Left renal cortex interstitium (tissue), 4 donors: ENCODE data around the gene BRIP1. TPM values are rescaled to one million over a fixed set of nuclear protein-coding genes. Genes with fewer than 3 reads are reported as not detected.
"Not testable (repeated sequence)": the region's sequence is repeated elsewhere in the genome, so short reads cannot be mapped to it uniquely, and the experiment has no call there.

Experiments
- DNase-seq, 4 donors: peaks; one replicate each; pipeline ENCODE4 v3.0.0-alpha.2; 2013; ENCODE audit warnings: low read depth in 4 of 4, low spot score in 2 of 4, missing footprints in 1 of 4
- polyA plus RNA-seq, 4 donors: library from polyadenylated mRNA; unstranded; fragments of 120-200 nt; gene quantifications; one replicate each; pipeline ENCODE4 v1.2.1, GENCODE V29; 2013; ENCODE audit not compliant: insufficient read length in 4 of 4

The BRIP1 gene
- polyA plus RNA-seq, 4 donors = 8.4 to 11.8 (median 11.0) TPM

DNA sequence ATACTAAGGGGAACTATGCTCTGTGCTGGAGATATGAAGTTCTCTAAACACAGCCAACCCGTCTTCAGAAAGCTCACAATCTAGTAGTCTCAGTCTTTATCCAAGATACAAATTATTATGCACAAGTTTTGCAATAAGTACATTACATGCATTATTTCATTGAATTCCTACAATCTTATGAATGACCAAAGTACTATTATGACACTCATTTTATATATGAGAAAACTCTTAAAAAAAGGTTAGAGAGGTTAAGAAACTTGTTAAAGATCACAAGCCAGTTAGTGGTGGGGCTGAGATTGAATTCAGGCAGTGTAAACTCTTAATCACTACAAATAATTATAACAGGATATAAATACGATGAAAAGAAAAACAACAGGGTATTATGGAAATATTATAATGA lies 4.7 kb upstream of the BRIP1 start:
- DNase-seq = no peak

DNA sequence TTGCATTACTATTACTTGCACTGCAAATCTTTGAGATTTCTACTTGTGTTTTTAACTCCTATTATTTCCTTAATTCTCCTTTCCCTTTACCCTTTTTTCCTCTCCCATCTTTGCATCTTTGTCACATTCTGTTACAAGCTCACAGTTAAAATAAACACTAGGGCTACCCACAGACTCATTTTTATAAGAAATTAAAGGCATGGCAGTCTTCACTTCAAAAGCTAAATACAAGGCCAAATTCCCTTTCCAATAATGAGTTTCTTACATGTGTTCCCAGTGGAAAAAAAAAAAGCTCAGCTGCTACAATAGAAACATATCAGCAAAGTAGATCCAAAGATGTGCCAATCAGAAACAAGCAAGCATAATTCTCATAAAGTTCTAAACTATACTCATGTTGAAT lies 3.7 kb upstream of the BRIP1 start:
- DNase-seq = no peak

DNA sequence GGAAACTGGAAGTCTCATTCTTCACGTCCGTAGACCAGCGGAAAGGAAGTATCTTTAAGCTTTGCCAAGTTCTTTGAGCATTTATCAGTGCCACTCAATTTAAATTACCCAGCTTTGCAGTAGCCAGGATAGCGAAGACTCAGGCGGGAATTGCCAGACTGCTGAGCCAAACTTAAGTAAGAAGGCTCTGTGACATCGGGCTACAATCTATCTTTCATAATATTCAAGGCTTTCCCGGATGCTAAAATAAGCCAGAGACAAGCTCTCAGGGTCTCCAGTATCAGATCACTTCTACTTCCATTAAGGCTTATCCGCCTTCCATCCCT lies 436 bp upstream of the BRIP1 start:
- peak in 1 of 4 donors; percentile 83 for DNase-seq

DNA sequence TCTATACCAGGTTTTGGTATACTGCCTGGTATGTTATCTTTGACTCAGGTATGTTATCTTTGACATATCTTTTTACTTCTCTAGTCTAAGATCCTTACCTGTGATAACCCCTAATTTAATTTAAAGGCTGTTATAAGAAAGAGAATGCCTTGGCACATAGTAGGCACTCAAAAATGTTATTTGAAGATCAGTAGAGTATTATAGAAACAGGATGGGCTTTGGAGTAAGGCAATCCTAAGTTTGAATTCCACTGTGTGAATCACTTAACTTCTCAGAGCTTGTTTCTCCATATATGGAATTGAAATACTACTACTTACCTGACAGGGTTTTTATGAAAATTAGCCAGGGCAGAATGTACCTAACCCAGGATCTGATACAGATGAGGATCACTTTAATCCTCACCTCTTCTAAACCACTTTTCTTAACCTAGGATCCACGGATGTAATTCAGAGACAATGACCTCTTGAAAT lies 1.2 kb downstream of the BRIP1 start:
- DNase-seq = no peak

DNA sequence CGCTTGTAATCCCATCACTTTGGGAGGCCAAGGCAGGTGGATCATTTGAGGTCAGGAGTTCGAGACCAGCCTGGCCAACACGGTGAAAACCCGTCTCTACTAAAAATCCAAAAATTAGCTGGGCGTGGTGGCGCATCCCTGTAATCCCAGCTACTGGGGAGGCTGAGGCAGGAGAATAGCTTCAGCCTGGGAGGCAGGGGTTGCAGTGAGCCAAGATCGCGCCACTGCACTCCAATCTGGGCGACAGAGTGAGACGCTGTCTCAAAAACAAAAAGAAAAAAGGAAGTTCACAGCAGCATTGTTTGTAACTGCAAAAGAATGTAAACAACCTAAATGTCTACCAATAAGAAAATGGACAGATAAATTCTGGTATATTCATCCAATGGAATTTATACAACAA lies 2.9 kb downstream of the BRIP1 start:
- DNase-seq = not testable (repeated sequence)

DNA sequence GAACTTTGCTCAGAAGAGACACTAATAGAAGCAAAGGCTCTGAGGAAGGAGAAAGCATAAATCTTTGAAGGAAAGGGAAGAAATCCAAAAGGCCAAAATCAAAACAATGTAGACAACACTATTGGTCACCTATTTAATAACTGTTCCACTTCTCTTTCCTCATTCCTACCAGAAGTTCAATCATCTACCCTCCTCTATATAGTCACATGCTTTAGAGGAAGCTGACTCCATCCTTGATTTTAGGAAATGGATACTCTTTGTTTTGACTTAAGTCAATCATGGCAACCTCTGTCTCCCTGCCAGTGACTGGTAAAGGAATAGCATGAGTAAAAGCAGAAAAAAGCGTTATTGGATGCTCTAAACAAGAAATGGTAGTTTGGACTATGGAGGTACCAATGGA lies 7.3 kb downstream of the BRIP1 start:
- no peak for DNase-seq

DNA sequence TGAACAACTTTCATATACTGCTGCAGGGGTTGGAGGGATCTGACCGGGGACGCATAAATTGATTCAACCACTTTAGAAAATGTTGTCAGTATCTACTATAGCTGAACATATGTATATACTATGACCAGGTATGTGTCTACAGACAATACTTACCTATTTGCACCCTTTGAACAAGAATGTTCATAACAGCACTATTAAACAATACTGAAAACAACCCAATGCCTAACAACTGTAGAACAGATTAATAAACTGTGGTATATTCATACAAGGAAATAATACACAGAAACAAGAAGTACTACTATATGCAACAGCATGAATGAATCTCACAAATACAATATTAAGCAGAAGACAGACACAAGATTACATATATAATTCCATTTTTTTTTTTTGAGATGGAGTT lies 10.5 kb downstream of the BRIP1 start:
- DNase-seq = no peak

DNA sequence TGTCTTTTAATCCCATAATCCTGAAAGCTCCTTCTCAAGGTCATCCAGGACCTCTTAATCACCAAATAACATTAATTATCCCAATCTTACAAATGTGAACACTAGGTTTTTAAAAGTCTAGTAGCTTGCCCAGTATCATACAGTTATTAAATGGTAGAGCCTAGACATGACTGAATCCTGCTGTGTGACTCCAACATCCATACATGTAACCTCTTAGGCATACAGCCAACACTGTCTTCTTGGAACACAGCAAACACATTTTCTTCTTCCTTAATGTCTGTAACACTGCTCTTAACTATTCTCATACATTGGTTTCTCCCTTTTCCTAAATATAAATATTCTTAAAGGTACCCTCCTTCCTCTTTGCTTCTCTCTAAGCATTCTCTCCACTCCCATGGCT lies 13.7 kb downstream of the BRIP1 start:
- DNase-seq = no peak

DNA sequence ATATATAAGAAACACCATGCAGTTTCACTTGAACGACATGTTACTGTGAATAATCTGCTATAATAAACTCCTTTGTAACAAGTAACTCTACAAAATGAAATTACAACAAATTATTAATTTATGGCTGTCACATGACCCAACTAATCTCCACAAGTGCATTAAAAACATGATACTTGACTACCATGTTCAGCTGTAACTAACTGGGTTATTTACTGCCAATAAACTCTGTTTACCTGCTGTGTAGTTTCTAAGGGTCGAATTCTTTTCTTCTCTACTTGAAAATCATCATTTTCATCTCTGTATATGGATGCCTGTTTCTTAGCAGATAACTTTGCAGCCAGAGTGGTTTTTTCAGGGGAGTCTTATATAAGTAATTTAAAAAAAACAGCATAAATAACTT lies 14.4 kb downstream of the BRIP1 start:
- DNase-seq = no peak

DNA sequence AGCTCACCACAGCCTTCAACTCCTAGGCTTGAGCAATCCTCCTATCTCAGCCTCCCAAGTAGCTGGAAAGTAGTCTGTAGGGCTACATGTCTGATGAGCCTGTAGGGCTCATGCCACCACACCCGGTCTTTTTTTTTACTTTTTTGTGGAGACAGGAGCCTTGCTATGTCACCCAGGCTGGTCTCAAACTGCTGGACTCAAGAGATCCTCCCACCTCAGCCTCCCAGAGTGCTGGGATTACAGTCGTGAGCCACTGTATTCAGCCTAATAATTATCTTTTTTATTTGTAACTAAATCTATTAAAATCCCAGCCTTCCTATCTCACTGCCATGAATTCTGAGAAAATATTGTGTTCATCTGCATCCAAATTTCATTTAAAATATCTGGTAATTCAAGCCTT lies 15.1 kb downstream of the BRIP1 start:
- DNase-seq = no peak

DNA sequence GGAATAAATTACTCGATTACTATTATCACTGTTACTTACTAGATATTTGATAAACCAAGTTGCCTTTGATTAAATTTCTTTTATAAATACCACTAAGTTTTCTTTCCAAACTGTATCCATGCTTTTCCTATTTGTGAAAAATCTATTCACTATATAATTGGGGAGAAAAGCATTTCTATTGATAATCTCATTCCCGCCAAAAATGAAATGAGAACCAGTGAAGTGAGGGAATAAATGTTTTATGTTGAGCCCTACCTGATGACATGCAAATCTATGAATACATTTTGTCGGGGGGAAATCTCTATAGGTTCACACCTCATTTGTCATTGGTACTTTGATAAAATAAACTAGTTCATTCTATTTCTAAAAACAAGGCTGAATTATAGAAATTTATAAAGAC lies 15.7 kb downstream of the BRIP1 start:
- no peak for DNase-seq

DNA sequence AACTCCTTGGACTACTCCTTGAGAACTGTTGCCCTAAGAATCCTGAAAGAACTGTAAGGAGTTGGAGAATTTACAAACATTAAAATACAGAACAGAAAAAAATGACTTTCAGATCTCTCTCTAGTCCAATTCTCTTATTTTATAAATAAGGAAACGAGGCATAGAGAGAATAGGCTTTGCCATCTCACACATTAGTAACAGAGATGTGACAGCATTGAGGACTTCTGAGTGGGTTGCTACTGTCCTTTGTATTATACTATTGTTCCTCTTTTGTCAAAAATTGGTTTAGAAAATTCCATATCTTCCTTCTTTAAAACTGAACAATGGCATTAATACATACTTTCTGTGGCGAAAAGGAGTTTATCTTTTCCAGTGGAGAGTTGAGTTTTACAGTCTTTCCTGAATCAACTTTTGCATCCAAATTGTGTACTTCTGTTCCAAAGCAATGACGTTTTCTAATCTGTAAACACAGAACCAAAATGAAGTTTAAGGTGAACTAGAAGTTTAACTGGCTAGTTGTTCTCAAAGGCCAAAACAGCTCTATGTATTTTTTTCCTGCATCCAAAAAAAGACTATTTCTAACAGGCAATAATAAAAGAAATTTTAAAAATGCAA lies 16.5 kb downstream of the BRIP1 start:
- no peak for DNase-seq

DNA sequence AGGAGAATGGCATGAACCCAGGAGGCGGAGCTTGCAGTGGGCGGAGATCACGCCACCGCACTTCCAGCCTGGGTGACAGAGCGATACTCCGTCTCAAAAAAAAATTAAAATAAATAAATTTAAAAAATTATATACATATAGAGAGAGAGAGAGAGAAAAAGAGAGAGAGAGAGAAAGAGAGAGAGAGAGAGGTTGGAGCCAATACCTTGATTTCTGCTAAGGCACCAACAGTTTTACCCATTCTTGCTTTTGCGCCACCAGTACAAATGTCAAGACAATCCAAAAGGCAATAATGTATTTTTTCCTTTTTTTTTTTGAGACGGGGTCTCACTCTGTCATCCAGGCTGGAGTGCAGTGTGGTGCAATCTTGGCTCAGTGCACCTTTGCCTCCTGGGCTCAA lies 17.2 kb downstream of the BRIP1 start:
- DNase-seq = no peak

DNA sequence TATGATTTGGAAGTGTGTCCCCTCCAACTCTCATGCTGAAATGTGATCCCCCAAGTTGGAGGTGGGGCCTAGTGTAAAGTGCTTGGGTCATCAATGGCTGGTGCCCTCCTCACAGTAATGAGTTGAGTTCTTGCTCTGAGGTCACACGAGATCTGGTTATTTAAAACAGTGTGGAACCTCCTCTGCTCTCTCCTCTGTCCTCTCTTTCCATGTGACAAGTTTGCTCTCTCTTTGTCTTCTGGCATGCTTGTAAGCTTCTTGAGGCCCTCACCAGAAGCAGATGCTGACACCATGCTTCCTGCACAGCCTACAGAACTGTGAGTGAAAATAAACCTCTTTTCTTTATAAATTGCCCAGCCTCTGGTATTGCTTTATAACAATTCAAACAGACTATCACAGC lies 19.9 kb downstream of the BRIP1 start:
- DNase-seq = no peak

DNA sequence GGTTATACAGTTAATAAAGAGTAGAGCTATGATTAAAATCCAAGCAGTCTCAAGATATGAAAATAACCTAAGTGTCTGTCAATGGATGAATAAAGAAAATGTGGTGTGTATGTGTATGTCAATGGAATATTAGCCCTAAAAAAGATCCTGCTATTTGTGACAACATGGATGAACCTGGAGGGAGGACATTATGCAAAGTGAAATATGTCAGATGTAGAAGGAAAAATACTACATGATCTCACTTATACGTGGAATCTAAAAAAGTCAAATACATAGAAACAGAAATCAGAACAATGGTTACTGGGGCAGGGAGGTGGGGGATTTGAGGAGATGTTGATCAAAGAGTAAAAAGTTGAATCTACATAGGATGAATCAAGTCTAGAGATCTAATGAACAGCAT lies 20.4 kb downstream of the BRIP1 start:
- no peak for DNase-seq

DNA sequence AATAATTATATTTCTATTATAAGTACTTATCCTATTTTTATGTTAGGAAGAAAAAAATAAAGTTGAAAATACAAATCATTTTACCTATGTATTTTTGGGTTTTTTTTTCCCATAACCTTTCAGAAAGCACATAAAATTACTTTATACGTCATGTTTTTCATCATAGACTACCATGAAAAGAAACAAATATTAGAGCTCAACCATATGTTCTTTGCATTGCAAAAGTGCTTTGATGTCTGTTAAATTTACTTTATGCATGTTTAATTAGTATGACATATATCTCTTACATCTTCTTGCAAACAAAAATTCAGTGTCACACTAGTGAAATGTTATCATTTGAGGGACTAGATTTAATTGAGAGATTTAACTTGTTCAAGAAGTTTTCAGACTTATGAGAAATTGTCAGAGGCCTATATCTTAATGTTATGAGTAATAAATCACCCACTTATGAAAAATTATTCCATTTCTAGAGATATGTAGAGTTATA lies 24.0 kb downstream of the BRIP1 start:
- no peak for DNase-seq

DNA sequence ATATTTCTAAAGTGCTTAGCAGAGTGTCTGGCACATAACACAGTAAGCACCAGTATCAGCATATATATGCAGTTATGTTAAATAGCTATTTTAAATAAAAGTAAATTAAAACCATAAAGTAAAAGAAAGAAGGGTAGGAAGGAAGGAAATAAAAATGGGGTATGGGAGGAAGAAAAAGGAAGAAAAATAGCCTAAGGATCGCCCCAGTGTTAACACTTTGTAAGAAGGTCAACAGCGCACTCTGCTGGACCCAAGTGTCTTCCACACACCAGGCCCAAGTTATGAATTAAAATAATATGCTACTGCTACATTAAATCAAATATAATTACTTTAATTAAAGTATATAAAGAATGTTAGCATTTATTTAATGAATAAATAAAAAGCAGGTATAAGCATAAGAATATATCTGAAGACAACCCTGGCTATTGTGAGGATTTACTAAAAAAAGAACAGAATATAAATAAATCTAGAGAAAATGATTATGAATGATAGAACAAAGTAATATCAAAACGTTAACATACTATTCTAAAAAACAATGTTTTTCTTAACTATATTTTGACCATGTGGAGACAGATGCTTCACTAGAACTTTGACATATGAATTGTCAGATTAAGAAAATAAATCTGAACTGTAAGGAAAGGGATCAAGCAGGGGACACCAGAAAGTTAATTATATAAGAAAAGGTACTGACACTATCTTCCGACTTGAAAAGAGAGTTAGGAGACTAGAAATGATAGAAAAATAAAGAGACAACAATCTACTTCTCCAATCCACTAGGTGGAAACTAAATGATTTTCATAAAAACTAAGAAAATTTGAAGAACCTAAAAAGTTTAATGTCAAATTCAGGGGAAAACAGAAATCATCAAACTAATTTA lies 25.9 kb downstream of the BRIP1 start:
- peak in 1 of 4 donors; percentile 62 for DNase-seq

DNA sequence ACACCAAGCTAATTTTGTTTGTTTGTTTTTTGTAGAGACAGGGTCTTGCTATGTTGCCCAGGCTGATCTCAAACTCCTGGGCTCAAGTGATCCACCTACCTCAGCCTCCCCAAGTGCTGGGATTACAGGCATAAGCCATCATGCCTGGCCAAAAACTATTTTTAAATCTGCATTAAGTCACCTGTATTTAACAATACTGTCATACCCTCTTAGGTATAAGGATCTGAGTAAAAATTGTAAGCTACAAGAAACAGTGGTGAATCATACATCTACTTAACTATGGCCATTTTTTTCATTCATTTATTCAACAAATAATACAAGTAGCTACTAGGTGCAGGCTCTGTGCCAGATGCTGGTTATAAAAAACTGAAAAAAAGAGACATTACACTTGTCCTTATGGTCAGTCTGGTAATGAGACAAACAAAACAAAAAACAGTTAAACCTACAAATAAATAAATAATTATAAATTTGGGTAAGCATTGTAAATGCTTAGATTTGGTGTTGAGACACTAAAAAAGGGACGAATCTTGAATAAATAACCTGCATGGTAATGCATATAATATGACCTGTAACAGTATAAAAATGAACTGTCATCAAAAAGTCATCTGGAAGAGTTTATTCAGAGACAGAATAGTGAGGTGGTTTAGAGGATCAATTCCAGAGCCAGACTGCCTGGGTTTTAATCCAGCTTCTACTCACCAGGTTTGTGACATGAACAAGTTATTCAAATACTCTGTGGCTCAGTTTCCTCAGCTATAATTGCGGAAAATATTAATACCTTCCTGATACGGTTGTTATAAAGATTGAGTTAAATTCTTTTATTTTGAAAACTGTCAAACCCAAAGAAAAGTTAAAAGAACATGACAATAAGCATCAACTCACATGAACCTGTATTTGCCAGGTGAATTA lies 26.8 kb downstream of the BRIP1 start:
- no peak for DNase-seq

DNA sequence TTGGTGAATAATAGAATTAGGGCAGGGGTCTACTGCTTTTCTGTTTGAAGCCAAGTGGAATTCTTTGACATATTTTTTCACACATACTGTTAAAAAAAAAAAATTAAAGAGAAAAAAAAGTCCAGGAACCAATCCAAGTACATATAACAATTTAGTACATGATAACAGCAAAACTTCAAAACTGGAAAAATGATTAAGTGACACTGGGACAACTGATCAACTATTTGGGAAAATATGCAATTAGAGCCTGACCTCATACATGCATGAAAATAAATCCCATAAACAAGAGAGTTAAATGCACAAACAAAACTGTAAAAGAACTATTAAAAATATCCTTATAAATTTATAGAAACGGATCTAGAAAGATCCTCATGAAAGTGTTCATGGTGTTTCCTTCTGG lies 27.7 kb downstream of the BRIP1 start:
- no peak for DNase-seq

DNA sequence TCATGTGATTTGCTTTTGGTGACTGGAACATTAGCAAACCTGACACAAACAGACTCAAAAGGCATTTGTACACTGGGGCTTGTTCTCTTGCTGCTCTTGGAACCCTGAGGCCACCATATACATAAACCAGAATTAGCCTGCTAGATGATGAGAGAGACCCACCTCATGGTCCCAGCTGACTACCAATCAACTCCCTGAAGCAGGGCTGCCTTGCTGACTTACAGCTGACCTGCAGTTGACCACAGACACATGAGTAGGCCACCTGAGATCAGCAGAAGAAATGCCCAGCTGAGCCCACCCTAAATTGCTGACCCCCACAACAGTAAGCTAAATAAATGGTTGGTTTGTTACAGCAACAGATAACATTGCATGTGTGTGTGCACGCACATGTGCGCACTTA lies 28.7 kb downstream of the BRIP1 start:
- DNase-seq = no peak

DNA sequence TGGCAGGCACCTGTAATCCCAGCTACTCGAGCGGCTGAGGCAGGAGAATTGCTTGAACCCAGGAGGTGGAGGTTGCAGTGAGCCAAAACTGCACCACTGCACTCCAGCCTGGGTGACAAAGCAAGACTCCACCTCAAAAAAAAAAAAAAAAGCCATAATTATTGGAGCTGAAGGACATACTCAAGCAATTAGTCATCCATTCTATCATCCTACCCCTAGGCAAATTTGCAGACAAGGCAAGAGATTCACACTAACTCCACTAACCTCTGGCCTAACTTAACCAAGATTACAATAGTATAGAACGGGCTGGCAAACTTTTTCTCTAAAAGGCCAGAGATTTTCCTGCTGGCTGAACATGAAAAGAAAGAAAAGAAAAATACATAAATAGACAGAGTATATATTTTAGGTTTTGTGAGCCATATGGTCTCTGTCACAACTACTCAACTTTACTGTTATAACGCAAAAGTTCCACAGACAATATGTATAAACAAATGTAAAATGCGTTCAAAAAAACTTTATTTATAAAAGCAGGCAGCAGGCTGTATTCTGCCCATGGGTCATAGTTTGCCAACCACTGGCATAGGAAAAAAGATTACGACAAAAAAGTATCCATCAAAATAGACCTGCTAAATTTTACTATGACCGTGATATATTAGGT lies 29.7 kb downstream of the BRIP1 start:
- DNase-seq = no peak
